ENCODE data around the gene DNAJC11. TPM values are rescaled to one million over a fixed set of nuclear protein-coding genes. Genes with fewer than 3 reads are reported as not detected.
A peak's percentile ranks its signal among the peaks of the same experiment; 100 is the strongest.
"Not testable (repeated sequence)": the region's sequence is repeated elsewhere in the genome, so short reads cannot be mapped to it uniquely, and the experiment has no call there.

DNAJC11 gene
- total RNA-seq, 1 experiment from 2014 or later, result 48.2 TPM

- DNase-seq (ENCODE audit: low spot score), result peak; percentile 39
Measured at GRCh38 chr1:6600410-6601048, 101.1 kb downstream of the DNAJC11 start.

- DNase-seq (ENCODE audit: low spot score), result not testable (repeated sequence)
Measured at GRCh38 chr1:6599991-6600390, 101.6 kb downstream of the DNAJC11 start.

- peak; percentile 28 for DNase-seq (ENCODE audit: low spot score)
Measured at GRCh38 chr1:6599141-6599975, 102.3 kb downstream of the DNAJC11 start.

GRCh38 chr1:6597777-6598131 is 103.9 kb downstream of the DNAJC11 start:
- no peak for DNase-seq (ENCODE audit: low spot score)

GRCh38 chr1:6596886-6597776 is 104.5 kb downstream of the DNAJC11 start:
- DNase-seq (ENCODE audit: low spot score), result no peak

GRCh38 chr1:6596351-6596750 is 105.3 kb downstream of the DNAJC11 start:
- DNase-seq (ENCODE audit: low spot score), result no peak

GRCh38 chr1:6594977-6595740 is 106.5 kb downstream of the DNAJC11 start:
- DNase-seq (ENCODE audit: low spot score), result no peak

GRCh38 chr1:6593810-6594209 is 107.8 kb downstream of the DNAJC11 start:
- DNase-seq (ENCODE audit: low spot score), result no peak

- DNase-seq (ENCODE audit: low spot score), result no peak
Measured at GRCh38 chr1:6592865-6593593, 108.6 kb downstream of the DNAJC11 start.

GRCh38 chr1:6592441-6592840 is 109.2 kb downstream of the DNAJC11 start:
- DNase-seq (ENCODE audit: low spot score), result no peak

GRCh38 chr1:6591644-6592043 is 110.0 kb downstream of the DNAJC11 start:
- no peak for DNase-seq (ENCODE audit: low spot score)

GRCh38 chr1:6591222-6591621 is 110.4 kb downstream of the DNAJC11 start:
- DNase-seq (ENCODE audit: low spot score), result no peak

GRCh38 chr1:6590046-6590445 is 111.6 kb downstream of the DNAJC11 start:
- DNase-seq (ENCODE audit: low spot score), result no peak

- no peak for DNase-seq (ENCODE audit: low spot score)
Measured at GRCh38 chr1:6588893-6589520, 112.6 kb downstream of the DNAJC11 start.

GRCh38 chr1:6588128-6588892 is 113.3 kb downstream of the DNAJC11 start:
- DNase-seq (ENCODE audit: low spot score), result no peak

GRCh38 chr1:6587261-6588005 is 114.2 kb downstream of the DNAJC11 start:
- no peak for DNase-seq (ENCODE audit: low spot score)

GRCh38 chr1:6586404-6586816 is 115.2 kb downstream of the DNAJC11 start:
- no peak for DNase-seq (ENCODE audit: low spot score)

GRCh38 chr1:6585841-6586240 is 115.8 kb downstream of the DNAJC11 start:
- no peak for DNase-seq (ENCODE audit: low spot score)
